IPS-18a (cell line): Measurements from ENCODE around the gene ARSI.

Source experiments
- H3K27ac ChIP-seq: one replicate; pipeline ENCODE4 v1.5.1; 2013; ENCODE audit warnings: low read length
- H3K27me3 ChIP-seq: one replicate; pipeline ENCODE4 v1.6.1; 2013; ENCODE audit warnings: mild to moderate bottlenecking, low read length; ENCODE audit not compliant: control insufficient read depth, insufficient read depth
- H3K36me3 ChIP-seq: one replicate; pipeline ENCODE4 v1.6.1; 2013; ENCODE audit warnings: low read depth, low read length; ENCODE audit not compliant: control insufficient read depth
- H3K4me1 ChIP-seq: one replicate; pipeline ENCODE4 v1.6.1; 2013; ENCODE audit warnings: low read depth, low read length; ENCODE audit not compliant: control insufficient read depth
- H3K4me3 ChIP-seq: one replicate; pipeline ENCODE4 v1.5.1; 2013; ENCODE audit warnings: low read length
- H3K9ac ChIP-seq: one replicate; pipeline ENCODE4 v1.6.1; 2013; ENCODE audit warnings: mild to moderate bottlenecking, low read length, moderate library complexity
- H3K9me3 ChIP-seq: one replicate; pipeline ENCODE4 v1.6.1; 2013; ENCODE audit warnings: low read depth, low read length; ENCODE audit not compliant: control insufficient read depth

Gene ARSI

DNA sequence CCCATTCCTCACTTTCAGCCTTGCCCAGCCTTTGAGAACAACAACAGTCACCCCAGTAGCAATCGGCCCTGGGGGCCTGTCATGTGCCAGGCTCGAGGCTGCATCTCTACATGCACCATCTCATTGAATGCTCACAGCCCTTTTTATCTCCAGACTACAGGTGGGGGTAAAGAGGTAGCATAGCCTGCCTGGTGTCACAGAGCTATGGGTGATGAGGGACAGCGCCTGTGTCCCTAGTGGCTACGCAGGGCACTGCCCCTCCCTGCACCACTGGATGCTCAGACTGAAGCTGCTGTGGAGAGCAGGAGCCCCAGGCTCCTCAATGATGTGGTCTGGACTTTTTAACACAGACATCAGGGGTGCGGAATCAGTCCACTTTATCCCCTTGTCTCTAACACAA lies 15.9 kb downstream of the ARSI start:
- H3K9me3 ChIP-seq, result no peaks in the 10 kb centered on the region
- no peaks in the 10 kb centered on the region for H3K36me3 ChIP-seq
- no peaks in the 10 kb centered on the region for H3K4me1 ChIP-seq
- H3K4me3 ChIP-seq, result no peak overlapping the region
- no peak overlapping the region for H3K9ac ChIP-seq
- H3K27ac ChIP-seq, result no peak overlapping the region
- H3K27me3 ChIP-seq, result no peaks in the 10 kb centered on the region

- no peaks in the 10 kb centered on the region for H3K27me3 ChIP-seq
Observed at GRCh38 chr5:150285114-150285513, 17.6 kb downstream of the ARSI start.

GRCh38 chr5:150284311-150284710 lies 18.4 kb downstream of the ARSI start:
- H3K4me1 ChIP-seq, result no peaks in the 10 kb centered on the region
- H3K9ac ChIP-seq, result no peak overlapping the region
- no peaks in the 10 kb centered on the region for H3K36me3 ChIP-seq
- H3K9me3 ChIP-seq, result no peaks in the 10 kb centered on the region
- no peak overlapping the region for H3K4me3 ChIP-seq
- no peaks in the 10 kb centered on the region for H3K27me3 ChIP-seq
- H3K27ac ChIP-seq, result no peak overlapping the region

More at GRCh38 chr5:150285114-150285513, 17.6 kb downstream of the ARSI start:
- H3K27ac ChIP-seq, result no peak overlapping the region
- no peaks in the 10 kb centered on the region for H3K9me3 ChIP-seq
- H3K4me1 ChIP-seq, result no peaks in the 10 kb centered on the region
- H3K36me3 ChIP-seq, result no peaks in the 10 kb centered on the region
- H3K4me3 ChIP-seq, result no peak overlapping the region
- no peak overlapping the region for H3K9ac ChIP-seq

- Histone ChIP-seq H3K9ac (no peak overlapping the region), H3K4me1 (no peaks in the 10 kb centered on the region), H3K27me3 (no peaks in the 10 kb centered on the region), H3K36me3 (no peaks in the 10 kb centered on the region), H3K9me3 (no peaks in the 10 kb centered on the region), H3K27ac (no peak overlapping the region), H3K4me3 (no peak overlapping the region)
Observed at GRCh38 chr5:150283904-150284303, 18.8 kb downstream of the ARSI start.

DNA sequence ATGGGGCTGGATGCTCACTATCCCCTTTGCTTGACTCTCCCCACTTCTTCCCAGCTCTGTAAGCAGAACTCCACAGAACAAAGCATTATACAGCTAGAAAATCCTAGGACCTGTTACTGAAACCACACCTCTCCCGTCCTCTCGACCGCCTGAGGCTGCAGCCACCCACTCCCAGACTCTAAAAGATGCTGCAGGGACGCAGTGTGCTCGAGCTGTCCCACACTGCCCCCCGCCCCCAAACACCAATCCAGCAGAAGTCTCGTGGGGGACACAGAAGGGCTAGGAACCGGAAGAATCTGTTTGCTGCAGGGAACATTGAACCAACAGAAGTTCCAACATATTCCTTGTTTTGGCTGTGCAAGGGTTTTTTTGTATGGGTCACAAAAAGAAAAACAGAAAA lies 20.7 kb downstream of the ARSI start:
- Histone ChIP-seq H3K9me3 (no peaks in the 10 kb centered on the region), H3K4me3 (no peak overlapping the region), H3K27me3 (no peaks in the 10 kb centered on the region), H3K27ac (no peak overlapping the region), H3K36me3 (no peaks in the 10 kb centered on the region), H3K4me1 (no peaks in the 10 kb centered on the region), H3K9ac (no peak overlapping the region)

DNA sequence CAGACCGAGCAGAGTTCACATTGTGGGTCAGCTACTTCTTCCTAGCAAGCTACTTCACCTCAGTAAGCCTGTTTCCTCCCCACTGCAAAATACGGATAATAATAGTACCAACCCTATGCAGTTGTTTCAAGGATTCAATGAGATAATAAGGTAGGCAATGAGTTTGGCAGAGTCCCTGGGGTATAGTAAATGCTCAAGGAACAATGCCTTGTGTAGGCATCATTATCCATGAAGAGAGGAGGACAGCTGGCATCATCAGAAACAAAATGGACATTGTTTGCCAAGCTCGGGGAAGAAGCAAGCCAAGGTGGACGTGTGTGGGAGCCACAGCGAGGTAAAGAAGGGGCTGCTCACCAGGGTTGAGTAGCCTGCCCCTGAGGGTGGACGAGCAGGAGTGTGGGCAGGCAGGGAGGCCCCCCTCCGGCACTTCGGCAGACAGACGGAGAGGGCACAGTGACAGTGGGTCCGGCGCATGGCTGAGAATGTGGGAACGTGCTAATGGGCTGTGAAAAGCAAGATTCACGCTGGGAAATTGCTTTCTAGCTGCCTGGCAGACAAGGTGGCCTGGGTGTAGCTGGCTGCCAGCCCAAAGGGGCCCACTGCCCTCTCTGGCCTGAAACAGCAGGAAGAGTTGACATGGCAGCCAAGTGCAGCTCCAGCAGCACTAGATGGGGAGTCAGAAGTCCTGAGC lies 23.2 kb downstream of the ARSI start:
- Histone ChIP-seq H3K4me3 (no peak overlapping the region), H3K36me3 (no peaks in the 10 kb centered on the region), H3K9ac (no peak overlapping the region), H3K27ac (no peak overlapping the region), H3K27me3 (no peaks in the 10 kb centered on the region), H3K9me3 (no peaks in the 10 kb centered on the region), H3K4me1 (no peaks in the 10 kb centered on the region)

DNA sequence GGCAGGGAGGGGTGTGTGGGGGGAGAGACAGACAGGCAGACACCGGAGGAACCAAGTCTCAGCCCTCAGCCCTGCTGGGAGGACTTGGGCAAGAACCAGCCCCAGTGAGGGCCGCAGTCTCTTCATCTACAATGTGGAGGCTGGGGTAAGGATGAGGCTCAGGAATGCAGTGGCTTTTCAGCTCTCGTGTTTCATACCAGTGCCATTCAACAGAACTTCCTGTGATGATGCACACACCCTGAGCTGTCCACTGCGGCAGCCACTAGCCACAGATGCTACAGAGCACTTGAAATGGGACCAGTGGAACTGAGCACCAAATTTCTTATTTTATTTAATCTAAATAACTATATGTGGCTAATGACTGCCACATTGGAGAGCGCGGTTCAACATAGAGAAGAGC lies 23.8 kb downstream of the ARSI start:
- Histone ChIP-seq H3K27ac (no peak overlapping the region), H3K27me3 (no peaks in the 10 kb centered on the region)

DNA sequence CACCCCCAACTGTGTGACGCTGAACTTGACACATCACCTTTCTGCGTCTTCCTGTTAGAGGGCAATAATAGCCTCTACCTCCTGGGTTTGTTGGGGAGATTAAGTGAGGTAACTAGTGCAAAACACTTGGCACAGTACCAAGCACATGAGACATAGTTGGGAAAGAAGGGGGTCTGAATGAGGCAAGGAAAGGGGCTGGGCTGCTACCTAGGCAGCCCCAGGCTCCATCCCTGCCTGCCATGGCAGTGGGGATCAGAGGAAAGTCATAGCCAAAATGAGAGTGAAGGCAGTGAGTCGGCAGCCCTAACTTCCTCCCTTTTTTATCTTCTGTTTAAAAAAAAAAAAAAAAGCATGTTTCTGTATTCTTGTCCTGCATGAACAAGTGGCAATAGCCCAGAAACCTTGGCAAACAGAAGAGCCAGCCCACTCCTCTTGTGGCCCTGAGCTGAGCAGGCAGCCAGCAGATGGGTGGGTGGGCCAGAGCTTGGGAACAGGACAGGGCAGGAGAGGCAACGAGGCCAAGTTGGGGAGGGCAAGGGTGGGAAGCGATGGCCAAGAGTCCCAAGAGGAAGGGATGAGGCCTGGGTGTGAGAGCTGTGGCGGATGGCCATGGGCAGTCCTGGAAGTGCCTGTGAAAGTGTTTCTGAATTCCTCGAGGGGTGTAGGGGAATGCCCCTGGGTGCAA lies 24.5 kb downstream of the ARSI start:
- no peaks in the 10 kb centered on the region for H3K4me1 ChIP-seq
- no peaks in the 10 kb centered on the region for H3K9me3 ChIP-seq
- no peak overlapping the region for H3K9ac ChIP-seq
- H3K4me3 ChIP-seq, result no peak overlapping the region
- H3K27me3 ChIP-seq, result no peaks in the 10 kb centered on the region
- H3K36me3 ChIP-seq, result no peaks in the 10 kb centered on the region
- no peak overlapping the region for H3K27ac ChIP-seq

More for the DNA sequence above, 23.8 kb downstream of the ARSI start:
- H3K9ac ChIP-seq, result no peak overlapping the region
- H3K4me3 ChIP-seq, result no peak overlapping the region
- no peaks in the 10 kb centered on the region for H3K4me1 ChIP-seq
- no peaks in the 10 kb centered on the region for H3K9me3 ChIP-seq
- H3K36me3 ChIP-seq, result no peaks in the 10 kb centered on the region

DNA sequence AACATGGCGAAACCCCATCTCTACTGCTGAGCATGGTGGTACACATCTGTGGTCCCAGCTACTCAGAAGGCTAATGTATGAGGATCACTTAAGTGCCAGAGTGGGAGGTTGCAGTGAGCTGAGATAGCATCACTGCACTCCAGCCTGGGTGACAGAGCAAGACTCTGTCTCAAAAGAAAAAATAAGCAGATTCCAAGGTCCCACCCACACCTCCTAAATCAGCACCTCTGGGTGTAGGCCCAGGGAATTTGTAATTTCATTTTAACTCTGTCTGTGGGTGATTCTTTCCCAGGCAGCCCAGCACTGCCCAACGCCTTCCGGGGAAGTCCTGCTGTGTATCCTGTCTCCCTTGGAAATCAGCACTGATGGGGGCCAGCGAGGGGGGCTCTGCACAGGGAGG lies 25.7 kb downstream of the ARSI start:
- Histone ChIP-seq H3K9ac (no peak overlapping the region), H3K27ac (no peak overlapping the region), H3K4me1 (no peaks in the 10 kb centered on the region), H3K9me3 (no peaks in the 10 kb centered on the region), H3K36me3 (no peaks in the 10 kb centered on the region), H3K27me3 (no peaks in the 10 kb centered on the region), H3K4me3 (no peak overlapping the region)

DNA sequence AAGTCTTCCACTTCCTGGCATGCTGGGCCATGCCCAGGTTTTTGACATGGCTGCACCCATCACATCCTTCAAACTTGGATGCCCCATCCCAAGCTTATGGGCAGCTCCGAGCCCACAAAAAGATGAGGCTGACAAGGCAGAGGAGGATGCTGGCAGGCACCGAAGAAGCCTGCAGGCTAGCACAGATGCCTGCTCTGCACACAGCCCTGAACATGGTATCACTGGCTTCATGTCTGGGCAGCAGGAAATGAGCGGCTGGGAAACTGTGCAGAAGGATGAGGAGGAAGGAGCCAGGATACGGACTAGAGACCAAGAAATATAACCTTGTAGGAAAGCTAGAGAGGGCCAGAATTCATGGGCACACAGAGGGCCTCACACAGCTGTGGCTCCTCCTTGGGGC lies 27.9 kb downstream of the ARSI start:
- H3K9me3 ChIP-seq, result no peaks in the 10 kb centered on the region
- no peaks in the 10 kb centered on the region for H3K36me3 ChIP-seq
- H3K9ac ChIP-seq, result no peak overlapping the region

DNA sequence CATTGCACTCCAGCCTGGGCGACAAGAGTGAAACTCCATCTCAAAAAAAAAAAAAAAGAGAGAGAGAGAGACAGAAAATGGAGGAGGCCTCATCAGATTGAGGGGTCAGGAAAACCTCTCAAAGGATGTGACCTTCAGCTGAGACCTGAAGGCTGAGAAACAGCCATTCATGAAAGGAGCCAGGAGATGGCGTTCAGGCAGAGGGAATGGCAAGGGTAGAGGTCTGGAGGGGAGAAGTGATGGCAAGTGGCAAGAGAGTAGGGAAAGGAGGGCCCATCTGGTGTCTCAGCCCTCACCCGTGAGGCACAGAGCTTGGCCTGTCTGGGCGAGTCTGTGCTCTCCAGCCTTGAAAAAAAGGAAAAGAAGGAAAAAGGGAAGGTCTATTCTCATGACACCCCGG lies 30.2 kb downstream of the ARSI start:
- Histone ChIP-seq H3K9me3 (no peaks in the 10 kb centered on the region), H3K4me3 (no peak overlapping the region), H3K27ac (no peak overlapping the region), H3K27me3 (no peaks in the 10 kb centered on the region), H3K9ac (no peak overlapping the region), H3K36me3 (no peaks in the 10 kb centered on the region), H3K4me1 (peaks cover 11% of the 10 kb centered on the region)

More for the DNA sequence above, 27.9 kb downstream of the ARSI start:
- Histone ChIP-seq H3K27me3 (no peaks in the 10 kb centered on the region), H3K4me3 (no peak overlapping the region), H3K4me1 (peaks cover 11% of the 10 kb centered on the region), H3K27ac (no peak overlapping the region)

- H3K27ac ChIP-seq, result no peak overlapping the region
- H3K27me3 ChIP-seq, result no peaks in the 10 kb centered on the region
Observed at GRCh38 chr5:150271923-150272322, 30.8 kb downstream of the ARSI start.

More at GRCh38 chr5:150271923-150272322, 30.8 kb downstream of the ARSI start:
- Histone ChIP-seq H3K4me3 (no peak overlapping the region), H3K4me1 (peaks cover 11% of the 10 kb centered on the region), H3K36me3 (no peaks in the 10 kb centered on the region), H3K9ac (no peak overlapping the region), H3K9me3 (no peaks in the 10 kb centered on the region)
